NCI-H510A treated with DMSO at 0.1 percent for 48 hours (cell line): ENCODE measurements around the gene SMIM36.
"Not testable (repeated sequence)": the region's sequence is repeated elsewhere in the genome, so short reads cannot be mapped to it uniquely, and the experiment has no call there.

Experiments used
- DNase-seq: peaks from one replicate; lab custom pipeline; 2025; lab: John Stamatoyannopoulos, UW

The SMIM36 gene

GRCh38 chr17:55510986-55511721 is at the start of gene SMIM36:
Gene SMIM36, minus strand, starts transcription at chr17:55511452.
- DNase-seq, result no peak

DNA sequence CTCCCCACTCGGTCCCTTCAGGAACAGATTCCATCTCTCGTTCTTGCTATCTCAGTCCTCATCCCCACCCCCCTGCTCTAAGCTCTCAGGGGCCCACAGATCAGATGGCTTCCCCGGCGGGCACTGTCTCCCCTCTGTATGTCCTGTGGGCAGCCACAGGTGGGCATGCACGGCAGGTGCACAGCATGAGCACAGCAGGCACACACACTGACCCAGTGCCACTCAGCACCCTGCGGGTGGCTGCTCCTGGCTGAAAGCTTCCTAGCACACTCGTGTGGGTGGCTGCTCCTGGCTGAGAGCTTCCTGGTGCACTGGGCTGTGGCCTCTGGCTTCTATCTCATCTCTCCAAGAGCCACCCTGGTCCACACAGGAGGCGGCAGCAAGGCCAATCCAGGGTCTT is 44.5 kb upstream of the SMIM36 start:
- DNase-seq, result no peak

DNA sequence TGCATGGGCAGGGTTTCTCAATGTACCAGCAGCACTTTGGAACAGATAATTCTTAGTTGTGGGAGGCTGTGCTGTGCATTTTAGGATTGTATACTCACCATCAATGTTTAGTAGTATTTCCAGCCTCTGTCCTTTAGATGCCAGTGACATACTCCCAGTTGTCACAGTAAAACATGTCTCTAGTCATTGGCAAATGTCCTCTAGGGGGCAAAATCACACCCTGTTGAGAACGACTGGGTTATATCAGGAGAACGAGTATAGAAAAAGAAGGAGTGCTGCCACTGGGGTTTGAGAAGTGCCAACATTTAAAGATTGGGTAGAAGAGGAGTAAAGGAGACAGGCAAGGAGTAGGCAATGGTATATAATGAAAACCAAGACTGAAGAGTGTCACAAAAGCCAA is 37.9 kb upstream of the SMIM36 start:
- no peak for DNase-seq

GRCh38 chr17:55546991-55547664 is 35.9 kb upstream of the SMIM36 start:
- DNase-seq, result no peak

DNA sequence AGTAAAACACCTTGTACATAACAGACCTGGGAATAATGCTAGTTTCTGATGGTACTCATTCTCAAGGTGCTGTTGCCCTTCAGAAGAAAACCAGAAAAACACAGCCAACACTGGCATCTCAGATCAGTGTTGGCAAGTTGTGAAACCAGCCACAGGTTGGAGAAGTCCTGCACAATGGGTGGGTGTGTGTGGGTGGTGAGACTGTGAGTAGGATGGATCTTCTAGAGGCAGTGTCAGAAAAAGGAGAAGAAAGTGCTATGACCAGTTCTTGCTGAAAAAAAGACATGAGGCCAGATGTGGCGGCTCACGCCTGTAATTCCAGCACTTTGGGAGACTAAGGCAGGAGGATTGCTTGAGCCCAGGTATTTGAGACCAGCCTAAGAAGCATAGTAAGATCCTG is 35.2 kb upstream of the SMIM36 start:
- DNase-seq, result no peak

GRCh38 chr17:55545806-55546205 is 34.6 kb upstream of the SMIM36 start:
- no peak for DNase-seq

GRCh38 chr17:55543709-55544108 is 32.5 kb upstream of the SMIM36 start:
- DNase-seq, result no peak

- no peak for DNase-seq
Measured at GRCh38 chr17:55540414-55541091, 29.3 kb upstream of the SMIM36 start.

GRCh38 chr17:55536205-55536604 is 25.0 kb upstream of the SMIM36 start:
- DNase-seq, result no peak

GRCh38 chr17:55533608-55534007 is 22.4 kb upstream of the SMIM36 start:
- DNase-seq, result no peak

- DNase-seq, result no peak
Measured at GRCh38 chr17:55532670-55533069, 21.4 kb upstream of the SMIM36 start.

GRCh38 chr17:55531053-55531728 is 19.9 kb upstream of the SMIM36 start:
- no peak for DNase-seq

- no peak for DNase-seq
Measured at GRCh38 chr17:55530064-55530463, 18.8 kb upstream of the SMIM36 start.

GRCh38 chr17:55527540-55528118 is 16.4 kb upstream of the SMIM36 start:
- DNase-seq, result peak; percentile 87

DNA sequence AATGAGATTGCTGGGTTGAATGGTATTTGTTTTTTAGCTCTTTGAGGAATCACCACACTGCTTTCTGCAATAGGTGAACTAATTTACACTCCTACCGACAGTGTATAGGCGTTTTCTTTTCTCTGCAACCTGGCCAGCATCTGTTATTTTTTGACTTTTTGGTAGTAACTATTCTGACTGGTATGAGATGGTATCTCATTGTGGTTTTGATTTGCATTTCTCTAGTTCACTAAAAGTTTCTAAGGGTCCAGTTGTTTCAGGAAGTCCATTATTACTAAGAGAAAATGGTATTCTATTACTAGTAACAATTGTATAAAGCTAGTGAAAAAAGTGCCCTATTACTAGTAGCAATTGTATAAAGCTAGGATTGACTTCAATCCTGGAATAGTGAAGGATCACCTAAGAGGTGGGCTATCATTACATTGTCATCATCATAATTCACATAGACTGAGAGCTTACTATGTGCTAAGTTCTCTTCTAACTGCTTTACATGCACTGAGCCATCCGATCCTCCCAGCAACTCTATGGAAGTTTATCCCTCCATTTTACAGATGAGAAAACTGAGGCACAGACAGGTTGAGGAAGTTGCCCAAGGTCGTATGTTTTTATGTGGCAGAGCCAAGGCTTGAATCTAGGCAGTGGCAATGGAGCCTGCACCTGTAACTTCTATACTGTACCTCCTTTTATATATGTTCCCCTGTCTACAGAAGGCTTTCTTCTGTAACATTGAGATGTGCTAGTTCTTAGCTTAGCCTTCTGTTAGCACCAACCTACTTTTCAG is 13.4 kb upstream of the SMIM36 start:
- no peak for DNase-seq

GRCh38 chr17:55523032-55523431 is 11.8 kb upstream of the SMIM36 start:
- not testable (repeated sequence) for DNase-seq

DNA sequence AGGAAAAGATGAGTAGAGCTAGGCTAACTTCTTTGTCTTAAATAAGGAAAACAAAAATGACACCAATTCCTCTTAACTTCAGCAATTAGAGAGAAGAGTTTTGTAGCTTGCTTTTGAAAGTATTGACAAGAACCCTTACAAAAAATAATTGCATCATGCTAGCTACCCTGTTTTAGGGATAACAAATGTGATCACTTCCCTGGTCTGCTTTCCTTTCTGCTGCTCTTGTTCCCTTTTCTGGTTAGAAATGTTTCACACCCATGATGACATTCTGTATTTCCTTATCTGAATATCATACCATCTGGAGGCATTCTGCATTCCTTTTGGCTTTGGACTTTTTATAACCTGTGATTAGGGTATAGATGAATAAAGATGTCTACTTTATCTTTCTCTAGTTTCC is 9.9 kb upstream of the SMIM36 start:
- no peak for DNase-seq

DNA sequence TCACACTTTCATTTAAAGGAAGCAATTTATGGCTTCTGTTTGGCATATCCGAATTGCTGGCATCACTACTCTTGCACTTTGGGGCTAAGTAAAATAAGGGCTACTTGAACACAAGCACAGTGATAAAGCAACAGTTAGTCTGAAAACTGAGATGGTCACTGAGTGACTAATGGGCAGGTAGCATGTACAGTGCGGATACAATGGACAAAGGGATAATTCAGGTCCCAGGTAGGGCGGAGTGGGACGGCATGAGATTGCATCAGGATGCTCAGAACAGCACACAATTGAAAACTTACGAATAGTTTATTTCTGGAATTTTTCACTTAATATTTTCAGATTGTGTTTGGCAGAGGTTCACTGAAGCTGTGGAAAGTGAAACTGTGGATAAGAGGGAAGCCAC is 9.2 kb upstream of the SMIM36 start:
- no peak for DNase-seq

- no peak for DNase-seq
Measured at GRCh38 chr17:55518510-55518909, 7.3 kb upstream of the SMIM36 start.

- DNase-seq, result peak; percentile 77
Measured at GRCh38 chr17:55513885-55514590, 2.8 kb upstream of the SMIM36 start.

GRCh38 chr17:55507669-55508068 is 3.6 kb downstream of the SMIM36 start:
- not testable (repeated sequence) for DNase-seq
